ENCODE measurements around the gene STRIT1.
"Not testable (repeated sequence)": the region's sequence is repeated elsewhere in the genome, so short reads cannot be mapped to it uniquely, and the experiment has no call there.

STRIT1 gene

GRCh38 chr3:155313300-155313699 lies 19.8 kb upstream of the STRIT1 start:
- no peak for DNase-seq (ENCODE audit: low read depth)

GRCh38 chr3:155312781-155313180 lies 19.3 kb upstream of the STRIT1 start:
- no peak for DNase-seq (ENCODE audit: low read depth)

- no peak for DNase-seq (ENCODE audit: low read depth)
Measured at GRCh38 chr3:155309581-155309980, 16.1 kb upstream of the STRIT1 start.

DNA sequence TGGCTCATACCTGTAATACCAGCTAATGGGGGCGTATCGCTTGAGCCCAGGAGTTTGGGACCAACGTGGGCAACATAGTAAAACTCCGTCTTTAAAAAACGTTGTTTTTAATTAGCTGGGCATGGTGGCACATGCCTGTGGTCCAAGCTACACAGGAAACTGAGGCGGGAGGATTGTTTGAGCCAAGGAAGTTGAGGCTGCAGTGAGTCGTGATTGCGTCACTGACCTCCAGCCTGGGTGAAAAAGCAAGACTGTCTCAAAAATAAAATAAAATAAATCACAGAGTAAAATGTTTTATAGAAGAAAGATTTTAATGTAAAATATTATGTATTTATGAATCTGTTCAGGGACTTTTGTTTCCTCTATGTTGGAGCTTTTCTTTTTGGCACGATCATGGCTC lies 15.3 kb upstream of the STRIT1 start:
- DNase-seq (ENCODE audit: low read depth), result no peak

DNA sequence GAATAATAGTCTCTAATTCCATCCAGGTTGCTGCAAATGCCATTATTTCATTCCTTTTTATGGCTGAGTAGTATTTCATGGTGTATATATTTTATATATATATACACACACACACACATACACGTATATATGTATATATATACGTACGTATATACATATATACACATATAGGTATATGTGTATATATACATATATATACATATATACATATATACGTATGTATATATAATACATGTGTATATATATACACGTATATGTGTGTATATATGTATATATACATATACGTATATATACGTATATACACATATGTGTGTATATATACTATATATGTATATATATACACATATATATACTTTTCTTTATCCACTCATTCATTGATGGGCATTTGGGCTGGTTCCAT lies 13.7 kb upstream of the STRIT1 start:
- DNase-seq (ENCODE audit: low read depth), result no peak

DNA sequence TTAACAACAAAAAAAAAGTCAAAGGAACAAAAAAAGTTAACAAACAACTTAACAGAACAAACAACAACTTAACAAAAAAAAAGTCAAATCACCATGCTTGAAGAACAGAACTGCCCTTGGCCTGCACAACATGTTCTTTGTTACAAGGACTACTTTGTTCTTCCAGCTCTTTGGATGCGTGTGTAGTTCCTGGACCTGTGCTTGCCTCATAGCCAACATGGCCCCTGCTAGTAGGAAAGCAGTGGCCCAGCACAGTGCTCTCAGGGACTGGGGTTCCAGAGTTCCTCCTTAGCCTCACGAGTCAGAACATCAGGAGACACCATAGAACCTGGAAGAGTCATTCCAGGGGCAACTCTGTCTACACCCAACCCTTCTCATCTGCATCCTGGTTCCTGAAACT lies 10.9 kb upstream of the STRIT1 start:
- DNase-seq (ENCODE audit: low read depth), result no peak

- DNase-seq (ENCODE audit: low read depth), result no peak
Measured at GRCh38 chr3:155303540-155304097, 10.1 kb upstream of the STRIT1 start.

GRCh38 chr3:155302891-155303290 lies 9.4 kb upstream of the STRIT1 start:
- no peak for DNase-seq (ENCODE audit: low read depth)

GRCh38 chr3:155302481-155302880 lies 9.0 kb upstream of the STRIT1 start:
- DNase-seq (ENCODE audit: low read depth), result peak; percentile 55

DNA sequence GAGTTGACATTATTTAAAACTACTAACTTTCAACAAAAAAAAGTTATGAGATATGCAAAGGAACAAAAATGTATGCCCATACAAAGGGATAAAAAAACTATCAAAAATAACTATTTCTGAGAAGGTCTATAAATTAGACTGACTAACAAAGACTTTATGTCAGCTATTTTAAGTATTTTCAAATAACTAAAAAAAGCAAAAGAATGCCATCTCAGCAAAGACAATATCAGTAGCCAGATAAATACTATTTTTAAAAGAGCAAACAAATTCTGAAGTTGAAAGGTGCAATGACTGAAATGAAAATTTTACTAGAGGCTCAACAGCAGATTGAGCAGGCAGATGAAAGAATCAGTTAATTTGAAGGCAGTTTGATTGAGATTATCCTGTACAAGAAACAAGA lies 3.6 kb upstream of the STRIT1 start:
- DNase-seq (ENCODE audit: low read depth), result no peak

DNA sequence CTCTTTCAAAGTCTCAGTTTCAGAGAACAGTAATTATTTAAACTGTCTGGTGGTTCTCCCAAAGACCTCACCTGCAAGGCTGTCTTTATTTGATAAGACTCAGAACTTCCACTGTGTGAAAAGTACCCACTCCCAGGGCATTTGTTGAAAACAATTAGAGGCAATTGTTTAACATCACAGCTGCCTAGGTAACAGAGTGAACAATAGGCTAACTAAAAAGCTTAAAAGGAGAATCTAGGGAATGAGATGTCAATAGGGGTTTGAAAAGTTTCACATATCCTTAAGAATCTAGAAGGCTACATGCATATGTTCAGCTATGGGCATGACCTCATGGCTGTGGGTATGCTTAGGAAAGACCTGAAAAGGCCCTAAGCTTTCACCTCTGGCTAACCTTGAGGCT lies 2.9 kb upstream of the STRIT1 start:
- DNase-seq (ENCODE audit: low read depth), result no peak

DNA sequence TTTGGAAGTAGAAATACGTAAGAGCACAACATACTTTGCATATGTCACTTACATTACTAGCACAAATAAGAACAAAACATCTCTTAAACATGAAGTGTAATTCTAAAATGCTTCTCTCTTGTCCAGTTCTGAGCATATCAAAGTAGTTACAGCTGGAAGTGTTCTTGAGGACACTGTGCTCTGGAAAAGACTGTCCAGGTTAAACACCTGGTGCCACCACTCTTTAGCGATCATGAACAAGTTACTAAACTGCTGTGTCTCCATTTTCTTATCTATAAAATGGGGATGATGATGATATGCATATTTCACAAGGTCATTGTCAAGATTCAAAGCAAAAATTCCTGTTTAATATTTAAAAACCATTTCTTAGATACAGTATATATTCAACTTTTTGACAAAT lies 790 bp downstream of the STRIT1 start:
- DNase-seq (ENCODE audit: low read depth), result no peak

DNA sequence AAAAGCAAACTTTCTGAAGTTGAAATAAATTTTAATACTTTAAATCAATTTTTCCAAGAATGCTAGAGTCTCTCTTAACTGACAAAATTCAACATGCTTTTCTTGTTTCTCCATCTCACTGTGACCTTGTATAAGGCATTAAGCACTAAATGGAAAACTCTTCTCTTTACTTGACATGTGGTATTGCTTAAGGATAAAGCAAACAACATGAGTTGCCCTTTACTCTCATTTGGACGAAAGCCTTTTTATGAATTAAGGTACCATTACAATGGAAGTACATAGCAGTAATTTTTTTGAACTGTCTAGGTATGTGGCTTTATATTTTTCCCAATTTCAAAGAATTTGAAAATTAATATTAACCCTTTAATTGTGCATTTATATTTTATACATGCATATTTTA lies 1.4 kb downstream of the STRIT1 start:
- no peak for DNase-seq (ENCODE audit: low read depth)

DNA sequence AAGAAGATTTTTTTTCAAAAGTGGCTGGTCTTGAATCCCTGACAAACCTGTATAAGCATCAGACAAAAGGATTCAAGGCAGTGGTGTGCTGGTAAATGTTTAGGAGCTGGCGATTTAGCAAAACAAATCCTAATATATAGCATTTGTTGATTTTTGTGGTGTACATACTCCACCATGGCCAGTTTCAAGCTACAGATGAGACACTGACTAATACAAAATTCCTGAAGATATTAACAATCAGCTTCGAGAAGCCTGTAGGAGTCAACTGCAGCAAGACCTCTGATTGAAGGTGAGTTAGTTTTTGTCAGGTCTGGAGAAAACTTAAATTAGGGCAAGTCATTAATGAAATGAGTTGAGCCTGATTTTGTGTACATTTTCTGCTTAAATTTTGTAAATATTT lies 6.7 kb downstream of the STRIT1 start:
- DNase-seq (ENCODE audit: low read depth), result no peak

GRCh38 chr3:155285936-155286335 lies 7.5 kb downstream of the STRIT1 start:
- DNase-seq (ENCODE audit: low read depth), result no peak

DNA sequence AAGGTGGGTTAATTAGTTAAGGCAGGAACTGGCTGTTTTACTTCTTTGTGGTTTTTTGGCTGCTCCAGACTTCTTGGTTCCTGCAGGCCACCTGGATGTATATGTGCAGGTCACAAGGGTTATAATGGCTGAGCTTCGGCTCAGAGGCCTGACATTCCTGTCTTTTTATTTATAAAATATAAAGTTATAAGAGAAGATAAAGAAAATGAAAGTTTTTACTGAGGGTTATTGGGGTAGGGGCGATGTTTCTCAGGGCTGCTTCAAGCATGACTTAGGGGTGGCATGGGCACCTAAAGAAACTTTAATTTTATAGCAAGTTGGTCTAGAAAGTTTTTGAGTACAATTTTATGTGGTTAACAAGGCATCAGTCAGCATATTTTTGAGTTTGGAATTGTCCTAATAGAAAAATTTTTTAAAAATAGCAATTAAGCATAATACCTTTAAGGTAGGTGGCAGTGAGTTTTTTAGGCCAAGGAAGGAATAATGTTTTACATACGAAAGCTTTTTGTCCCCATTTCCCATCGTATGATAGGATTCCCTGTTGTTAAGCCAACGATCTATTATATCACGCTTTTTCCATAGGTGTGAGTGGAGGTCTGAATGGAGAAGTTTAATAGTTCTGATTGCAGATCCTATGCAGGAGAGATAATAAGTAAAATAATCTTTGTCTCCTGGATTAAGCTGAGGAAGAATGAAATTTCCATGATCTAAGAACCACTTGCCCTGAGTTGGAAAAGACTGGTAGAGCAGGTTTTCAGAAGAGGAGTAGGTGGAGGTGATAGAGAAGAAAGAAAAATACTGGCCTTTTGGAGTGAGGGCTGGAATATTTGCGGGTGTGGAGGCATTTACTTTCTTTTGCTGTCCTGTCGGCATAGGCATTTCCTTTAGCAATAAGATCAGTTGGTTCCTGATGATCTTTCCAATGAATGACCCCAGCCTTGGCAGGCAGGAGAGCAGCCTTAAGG lies 10.1 kb downstream of the STRIT1 start:
- no peak for DNase-seq (ENCODE audit: low read depth)

GRCh38 chr3:155282385-155283091 lies 10.9 kb downstream of the STRIT1 start:
- DNase-seq (ENCODE audit: low read depth), result no peak

- no peak for DNase-seq (ENCODE audit: low read depth)
Measured at GRCh38 chr3:155281912-155282311, 11.6 kb downstream of the STRIT1 start.

DNA sequence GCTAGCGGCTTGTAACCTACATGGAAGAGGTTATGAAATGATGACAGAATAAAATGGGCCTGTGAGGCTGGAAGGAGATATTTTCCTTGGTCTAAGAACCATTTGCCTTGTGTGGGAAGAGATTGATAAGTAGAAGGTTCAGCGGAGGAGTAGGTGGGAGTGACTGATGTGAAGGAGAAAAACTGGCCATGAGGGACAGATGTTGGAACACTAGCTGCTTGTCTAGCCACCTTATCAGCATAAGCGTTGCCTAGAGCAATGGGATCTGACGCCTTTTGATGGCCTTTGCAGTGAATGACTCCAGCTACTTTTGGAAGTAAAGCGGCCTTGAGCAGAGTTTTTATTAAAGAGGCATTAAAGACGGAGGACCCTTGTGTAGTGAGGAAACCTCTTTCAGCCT lies 17.4 kb downstream of the STRIT1 start:
- DNase-seq (ENCODE audit: low read depth), result not testable (repeated sequence)

DNA sequence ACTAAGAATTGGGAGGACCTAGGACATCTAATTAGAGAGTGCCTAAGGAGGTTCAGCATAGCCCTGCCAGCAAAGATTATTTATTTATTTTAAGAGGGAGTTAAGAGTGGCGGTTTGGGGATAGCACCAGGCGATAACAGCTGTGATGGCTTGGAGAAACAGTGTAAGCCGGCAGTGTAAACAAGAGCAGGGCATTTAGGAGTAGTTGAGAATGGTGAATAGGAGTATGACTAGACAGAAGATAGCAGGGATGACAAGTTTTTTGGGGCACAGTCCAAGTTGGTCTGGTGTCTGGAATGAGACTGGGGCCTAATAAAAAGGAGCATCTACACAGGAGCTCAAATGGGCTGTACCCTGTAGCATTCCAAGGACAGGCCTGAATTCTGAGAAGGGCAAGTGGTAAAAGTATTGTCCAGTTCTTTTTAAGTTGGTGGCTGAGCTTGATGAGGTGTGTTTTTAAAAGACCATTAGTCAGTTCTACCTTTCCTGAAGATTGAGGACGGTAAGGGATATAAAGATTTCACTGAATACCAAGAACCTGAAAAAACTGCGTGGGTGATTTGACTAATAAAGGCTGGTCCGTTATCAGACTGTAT lies 18.2 kb downstream of the STRIT1 start:
- DNase-seq (ENCODE audit: low read depth), result not testable (repeated sequence)

DNA sequence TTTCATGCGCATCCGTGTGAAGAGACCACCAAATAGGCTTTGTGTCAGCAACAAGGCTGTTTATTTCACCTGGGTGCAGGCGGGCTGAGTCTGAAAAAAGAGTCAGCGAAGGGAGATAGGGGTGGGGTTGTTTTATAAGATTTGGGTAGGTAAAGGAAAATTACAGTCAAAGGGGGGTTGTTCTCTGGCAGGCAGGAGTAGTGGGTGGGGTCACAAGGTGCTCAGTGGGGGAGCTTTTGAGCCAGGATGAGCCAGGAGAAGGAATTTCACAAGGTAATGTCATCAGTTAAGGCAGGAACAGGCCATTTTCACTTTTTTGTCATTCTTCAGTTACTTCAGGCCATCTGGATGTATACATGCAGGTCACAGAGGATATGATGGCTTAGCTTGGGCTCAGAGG lies 19.0 kb downstream of the STRIT1 start:
- DNase-seq (ENCODE audit: low read depth), result not testable (repeated sequence)

GRCh38 chr3:155271343-155271613 lies 22.2 kb downstream of the STRIT1 start:
- no peak for DNase-seq (ENCODE audit: low read depth)

Data from non-pigmented ciliary epithelial cell (primary cell).